Measurements from ENCODE around the gene IMMP2L. TPM values are rescaled to one million over a fixed set of nuclear protein-coding genes. Genes with fewer than 3 reads are reported as not detected.

The IMMP2L gene
- total RNA-seq, 4 donors from 2014 or later: 12.4 to 31.7 (median 22.8) TPM

- TF ChIP-seq CTCF (IDR thresholded peaks at IDR 0.05): no peak
- DNase-seq (ENCODE audit: low spot score) (no peak), ATAC-seq (ENCODE audit: low FRiP score) (no peak)
Measured at GRCh38 chr7:110905773-110906566, 656.3 kb downstream of the IMMP2L start.

GRCh38 chr7:110898516-110898915, 663.8 kb downstream of the IMMP2L start:
- DNase-seq (ENCODE audit: low spot score) (no peak), ATAC-seq (ENCODE audit: low FRiP score) (no peak)
- no peak for TF ChIP-seq CTCF (IDR thresholded peaks at IDR 0.05)

GRCh38 chr7:110897538-110897937, 664.8 kb downstream of the IMMP2L start:
- no peak for DNase-seq (ENCODE audit: low spot score)
- no peak for ATAC-seq (ENCODE audit: low FRiP score)
- TF ChIP-seq CTCF (IDR thresholded peaks at IDR 0.05): no peak

GRCh38 chr7:110894111-110894510, 668.2 kb downstream of the IMMP2L start:
- TF ChIP-seq CTCF (IDR thresholded peaks at IDR 0.05): no peak
- DNase-seq (ENCODE audit: low spot score) (no peak), ATAC-seq (ENCODE audit: low FRiP score) (no peak)

- no peak for ATAC-seq (ENCODE audit: low FRiP score)
- DNase-seq (ENCODE audit: low spot score): no peak
- TF ChIP-seq CTCF (IDR thresholded peaks at IDR 0.05): no peak
Measured at GRCh38 chr7:110891197-110891596, 671.1 kb downstream of the IMMP2L start.

GRCh38 chr7:110890101-110890500, 672.2 kb downstream of the IMMP2L start:
- ATAC-seq (ENCODE audit: low FRiP score) (no peak), DNase-seq (ENCODE audit: low spot score) (no peak)
- no peak for TF ChIP-seq CTCF (IDR thresholded peaks at IDR 0.05)

- DNase-seq (ENCODE audit: low spot score) (no peak), ATAC-seq (ENCODE audit: low FRiP score) (no peak)
- TF ChIP-seq CTCF (IDR thresholded peaks at IDR 0.05): no peak
Measured at GRCh38 chr7:110889335-110889734, 673.0 kb downstream of the IMMP2L start.
